HG03378 (cell line): Measurements from ENCODE around the gene NABP2.

Source experiments
- ATAC-seq: cut with Tn5 transposase; IDR thresholded peaks from one replicate; pipeline ENCODE4 v1.9.1; 2021; ENCODE audit warnings: mild to moderate bottlenecking, moderate library complexity; ENCODE audit not compliant: unreplicated experiment

NABP2 gene

GRCh38 chr12:56212361-56212760 is 11.8 kb upstream of the NABP2 start:
- no peak for ATAC-seq

GRCh38 chr12:56213878-56214277 is 10.3 kb upstream of the NABP2 start:
- no peak for ATAC-seq

- ATAC-seq: no peak
Measured at GRCh38 chr12:56216461-56216860, 7.7 kb upstream of the NABP2 start.

GRCh38 chr12:56219840-56220239 is 4.3 kb upstream of the NABP2 start:
- ATAC-seq: no peak

DNA sequence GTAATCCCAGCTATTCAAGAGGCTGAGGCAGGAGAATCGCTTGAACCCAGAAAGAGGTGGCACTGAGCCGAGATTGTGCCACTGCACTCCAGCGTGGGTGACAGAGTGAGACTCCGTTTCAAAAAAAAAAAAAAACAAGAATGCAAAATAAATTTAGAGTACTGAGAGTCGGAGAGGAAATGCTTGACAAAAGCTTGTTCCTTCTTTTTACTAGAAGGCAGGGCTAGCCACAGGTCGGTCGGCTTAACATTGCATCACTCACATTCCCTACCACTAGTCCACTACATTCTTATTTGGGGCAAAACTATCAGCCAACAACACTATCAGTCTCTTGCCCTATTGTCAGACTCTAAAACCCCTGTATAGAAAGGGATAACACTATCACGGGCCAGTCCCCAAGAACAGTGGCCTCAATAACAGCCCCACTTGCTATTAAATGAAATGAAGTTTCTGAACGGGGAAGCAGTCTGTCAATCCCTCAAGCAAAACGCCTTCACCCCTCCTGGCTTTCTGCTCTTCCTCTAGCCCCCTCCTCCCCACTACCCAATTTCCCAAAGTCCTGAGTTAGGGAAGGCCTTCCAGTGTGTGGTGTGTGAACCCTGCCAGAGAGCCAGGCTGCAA is 3.4 kb upstream of the NABP2 start:
- no peak for ATAC-seq

DNA sequence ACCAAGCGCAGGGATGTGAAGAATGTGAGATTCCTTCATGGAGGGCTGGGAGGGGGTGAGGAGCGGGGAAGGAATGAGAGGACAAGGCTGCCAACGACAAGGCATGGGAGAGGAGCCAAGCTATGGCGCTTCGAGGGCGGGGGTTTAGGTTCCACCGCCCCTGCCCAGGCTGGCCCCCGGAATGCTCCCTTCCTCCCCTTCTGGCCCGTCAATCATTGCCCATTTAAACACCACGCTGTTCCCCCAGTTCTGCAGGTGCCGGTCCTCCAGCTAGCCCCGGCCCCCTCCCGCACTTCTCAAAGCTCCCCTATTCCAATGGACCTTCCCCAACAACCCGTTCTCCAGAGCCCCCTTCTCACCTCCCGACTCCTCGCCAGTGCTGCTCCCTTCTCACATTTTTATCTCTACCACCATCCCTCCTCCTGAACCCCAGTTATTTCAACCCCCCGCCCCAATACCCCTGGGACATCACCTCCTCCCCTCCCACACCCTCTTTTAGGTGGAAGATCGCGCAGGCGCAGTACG is 2.8 kb upstream of the NABP2 start:
- ATAC-seq: peak; percentile 12

- ATAC-seq: peak; percentile 74
Measured at GRCh38 chr12:56221757-56222530, 2.2 kb upstream of the NABP2 start, which contains the start of gene RNF41. Gene RNF41, minus strand, starts transcription at chr12:56221922. Its CDS starts 7,875 bp downstream, at chr12:56214047.

GRCh38 chr12:56222531-56222895 is 1.6 kb upstream of the NABP2 start:
- no peak for ATAC-seq

DNA sequence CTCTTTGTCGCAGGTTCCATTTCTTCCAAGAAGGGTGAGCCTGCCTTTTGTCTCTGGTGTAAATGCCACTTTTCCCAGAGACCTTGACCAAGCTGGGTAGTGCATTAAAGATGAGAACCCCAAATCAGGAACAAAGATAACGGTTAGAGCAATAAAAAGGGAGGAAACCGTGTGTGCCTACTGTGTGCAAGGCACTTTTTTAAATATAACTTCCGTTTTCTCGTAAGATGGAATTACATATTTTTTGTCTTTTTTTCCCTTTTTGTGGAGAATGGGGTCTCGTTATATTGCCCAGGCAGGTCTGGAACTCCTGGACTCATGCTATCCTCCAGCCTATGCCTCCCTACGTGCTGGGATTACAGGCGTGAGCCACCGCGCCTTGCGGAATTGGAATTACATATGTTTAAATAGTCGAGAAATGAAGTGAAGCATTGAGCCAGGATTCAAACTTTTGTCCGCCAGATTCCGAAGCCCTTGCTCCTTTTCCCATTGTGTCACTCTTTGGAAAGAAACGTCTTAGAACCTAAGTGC is 506 bp upstream of the NABP2 start:
- ATAC-seq: no peak

- no peak for ATAC-seq
Measured at GRCh38 chr12:56224954-56225353, 812 bp downstream of the NABP2 start.

- no peak for ATAC-seq
Measured at GRCh38 chr12:56229082-56229481, 4.9 kb downstream of the NABP2 start.

GRCh38 chr12:56229916-56230431 is 5.8 kb downstream of the NABP2 start, which contains the start of gene SLC39A5:
Gene SLC39A5, plus strand, starts transcription at chr12:56230051. Its CDS starts 1,224 bp downstream, at chr12:56231275.
- no peak for ATAC-seq

GRCh38 chr12:56230432-56231183 is 6.5 kb downstream of the NABP2 start:
- ATAC-seq: no peak

- ATAC-seq: no peak
Measured at GRCh38 chr12:56231184-56231582, 7.0 kb downstream of the NABP2 start.

DNA sequence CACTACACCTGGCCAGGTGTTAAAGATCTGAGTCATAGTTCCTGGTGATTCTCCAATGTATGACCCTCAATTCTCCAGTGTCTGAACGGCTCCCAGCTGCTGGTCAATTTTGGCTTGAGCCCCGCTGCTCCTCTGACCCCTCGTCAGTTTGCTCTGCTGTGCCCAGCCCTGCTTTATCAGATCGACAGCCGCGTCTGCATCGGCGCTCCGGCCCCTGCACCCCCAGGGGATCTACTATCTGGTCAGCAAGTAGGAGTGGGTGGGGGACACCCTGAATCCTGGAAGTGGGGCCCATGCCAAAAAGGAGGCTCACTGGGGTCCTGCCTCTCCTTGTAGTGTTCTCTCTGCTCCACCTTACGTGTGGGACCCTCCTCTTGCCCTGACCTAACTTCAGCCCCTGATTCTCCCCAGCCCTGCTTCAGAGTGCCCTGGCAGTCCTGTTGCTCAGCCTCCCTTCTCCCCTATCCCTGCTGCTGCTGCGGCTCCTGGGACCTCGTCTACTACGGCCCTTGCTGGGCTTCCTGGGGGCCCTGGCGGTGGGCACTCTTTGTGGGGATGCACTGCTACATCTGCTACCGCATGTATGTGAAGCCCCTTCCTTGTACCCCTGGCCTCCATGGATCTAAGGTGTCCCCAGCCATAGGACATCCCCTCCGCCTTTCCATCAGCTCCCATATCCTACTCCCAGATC is 10.7 kb downstream of the NABP2 start:
- no peak for ATAC-seq

DNA sequence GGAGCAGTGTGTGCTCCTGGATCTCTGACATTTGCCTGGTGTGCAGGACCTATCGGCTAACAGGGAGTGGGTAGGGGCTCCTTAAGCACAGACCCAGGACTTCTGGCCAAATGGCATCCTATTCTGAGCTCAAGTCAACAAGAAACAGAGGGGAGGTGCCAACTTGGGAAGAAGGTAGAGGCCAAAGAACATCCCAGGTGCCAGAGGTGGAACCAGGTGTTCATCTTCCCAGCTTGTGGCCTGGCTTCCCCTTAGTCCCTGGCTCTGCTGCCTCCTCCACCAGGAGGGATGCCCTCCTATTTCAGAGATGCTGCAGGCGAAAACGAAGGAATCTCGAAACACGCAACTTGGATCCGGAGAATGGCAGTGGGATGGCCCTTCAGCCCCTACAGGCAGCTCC is 11.9 kb downstream of the NABP2 start:
- ATAC-seq: no peak

GRCh38 chr12:56236985-56237384 is 12.8 kb downstream of the NABP2 start:
- ATAC-seq: no peak

- no peak for ATAC-seq
Measured at GRCh38 chr12:56237552-56237951, 13.4 kb downstream of the NABP2 start.

DNA sequence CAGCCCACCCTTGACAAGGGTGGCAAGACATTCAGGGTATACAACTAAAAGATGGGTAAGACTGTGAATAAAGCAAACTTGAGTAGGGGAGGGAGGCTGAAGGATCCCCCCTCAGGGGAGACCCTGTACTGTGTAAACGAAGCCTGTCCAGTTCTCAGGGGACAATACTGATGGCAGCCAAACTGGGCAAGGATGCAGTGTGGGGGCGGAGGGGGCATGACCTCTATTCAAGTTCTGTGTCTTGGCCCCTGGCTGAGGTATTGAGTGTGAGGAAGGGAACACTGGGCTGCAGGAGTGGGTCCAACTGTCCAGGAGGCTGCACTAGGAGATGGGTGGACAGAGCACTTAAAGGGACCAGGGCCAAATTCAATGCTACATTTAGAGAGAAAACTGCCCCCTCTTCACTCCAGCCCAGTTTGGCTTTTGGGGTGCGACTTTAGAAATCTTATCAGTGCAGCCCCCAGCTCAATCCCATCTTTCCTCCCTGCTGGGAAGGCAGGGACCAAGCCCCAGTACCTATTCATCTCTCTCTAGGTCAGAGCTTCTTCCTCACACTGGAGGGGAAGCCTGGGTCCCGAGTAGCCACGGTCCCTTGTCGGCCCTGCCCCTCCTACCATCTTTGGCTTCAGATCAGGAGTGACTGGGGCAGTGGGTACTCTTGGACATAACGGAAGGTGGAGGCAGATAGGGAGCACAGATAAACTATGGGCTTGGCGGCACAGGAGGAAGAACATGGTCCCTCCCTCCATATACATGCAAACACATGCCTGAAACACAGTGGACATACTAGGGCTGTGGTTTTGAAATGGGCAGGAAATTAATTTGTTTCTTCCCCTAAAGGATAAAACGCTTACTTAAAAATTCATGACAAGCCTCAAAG is 17.5 kb downstream of the NABP2 start:
- ATAC-seq: no peak
